NT2/D1 (cell line): ENCODE measurements around the gene PEX10.

Experiments
- DNase-seq: peaks from one replicate; pipeline ENCODE4 v3.0.0-alpha.2; 2011; ENCODE audit warnings: low read depth, low spot score
- H3K27me3 ChIP-seq: 2 replicates; pipeline ENCODE4 v1.6.0; 2011; ENCODE audit warnings: mild to moderate bottlenecking; ENCODE audit not compliant: insufficient read length, insufficient read depth
- H3K36me3 ChIP-seq: 2 replicates; pipeline ENCODE4 v1.6.1; 2011; ENCODE audit warnings: mild to moderate bottlenecking, low read length, mixed read lengths; ENCODE audit not compliant: insufficient read depth, insufficient read length
- H3K4me1 ChIP-seq: 2 replicates; pipeline ENCODE4 v1.5.1; 2011; ENCODE audit not compliant: insufficient read depth, insufficient read length
- H3K4me3 ChIP-seq: 2 replicates; pipeline ENCODE4 v1.5.1; 2011; ENCODE audit warnings: low read depth; ENCODE audit not compliant: insufficient read length
- H3K9ac ChIP-seq: 2 replicates; pipeline ENCODE4 v1.6.0; 2011; ENCODE audit warnings: low read depth; ENCODE audit not compliant: insufficient read length
- H3K9me3 ChIP-seq: 2 replicates; pipeline ENCODE4 v1.5.1; 2011; ENCODE audit warnings: mild to moderate bottlenecking, low read length; ENCODE audit not compliant: insufficient read depth
- SUZ12 ChIP-seq: IDR thresholded peaks from 2 replicates; pipeline ENCODE4 v1.6.1; 2011; ENCODE audit not compliant: insufficient read length, insufficient read depth; ENCODE audit errors: extremely low read depth
- YY1 ChIP-seq: IDR thresholded peaks from 2 replicates; pipeline ENCODE4 v1.6.1; 2011; ENCODE audit not compliant: insufficient read length, insufficient read depth
- ZNF274 ChIP-seq: IDR thresholded peaks from 2 replicates; pipeline ENCODE4 v1.6.1; 2011; ENCODE audit warnings: mild to moderate bottlenecking, low read depth, low read length

PEX10 gene

GRCh38 chr1:2415801-2416208, 3.4 kb upstream of the PEX10 start:
- no peak overlapping the region for H3K9ac ChIP-seq
- no peak for DNase-seq

DNA sequence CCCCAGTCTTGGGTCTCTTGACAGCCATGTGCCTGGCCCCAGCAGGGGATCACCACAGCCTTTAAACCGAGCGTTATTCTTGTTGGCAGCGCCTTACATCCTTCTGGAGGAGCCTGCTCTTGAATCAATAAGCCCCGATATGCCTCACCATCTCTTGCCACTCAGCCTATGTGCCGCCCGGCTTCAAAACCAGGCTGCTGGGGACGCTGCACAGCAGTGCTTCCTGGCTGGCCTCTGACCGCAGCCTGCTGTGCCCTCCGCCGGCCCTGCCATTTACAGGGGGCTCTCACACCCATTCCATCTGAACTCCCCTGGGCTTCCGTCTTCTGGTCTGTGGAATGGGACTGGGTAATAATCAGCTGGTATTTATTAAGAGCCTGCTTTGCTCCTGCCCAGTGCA, 3.0 kb upstream of the PEX10 start:
- no peak overlapping the region for H3K4me3 ChIP-seq
- no peaks in the 10 kb centered on the region for H3K27me3 ChIP-seq
- H3K9ac ChIP-seq: no peak overlapping the region
- peaks cover 8% of the 10 kb centered on the region for H3K4me1 ChIP-seq
- DNase-seq: no peak
- peaks cover 1% of the 10 kb centered on the region for H3K36me3 ChIP-seq
- no peaks in the 10 kb centered on the region for H3K9me3 ChIP-seq
- TF ChIP-seq ZNF274: no peak
- TF ChIP-seq SUZ12: no peak
- no peak for TF ChIP-seq YY1

More at GRCh38 chr1:2415801-2416208, 3.4 kb upstream of the PEX10 start:
- no peaks in the 10 kb centered on the region for H3K36me3 ChIP-seq
- no peaks in the 10 kb centered on the region for H3K9me3 ChIP-seq
- no peak for TF ChIP-seq ZNF274
- no peak for TF ChIP-seq SUZ12
- no peak for TF ChIP-seq YY1
- H3K4me3 ChIP-seq: no peak overlapping the region
- H3K27me3 ChIP-seq: no peaks in the 10 kb centered on the region
- peaks cover 8% of the 10 kb centered on the region for H3K4me1 ChIP-seq

GRCh38 chr1:2414297-2414958, 2.1 kb upstream of the PEX10 start:
- no peaks in the 10 kb centered on the region for H3K9me3 ChIP-seq
- H3K4me1 ChIP-seq: peaks cover 8% of the 10 kb centered on the region
- H3K36me3 ChIP-seq: peaks cover 10% of the 10 kb centered on the region
- peak overlapping the region; percentile 50 for H3K9ac ChIP-seq
- H3K4me3 ChIP-seq: peak overlapping the region; percentile 9
- DNase-seq: peak; percentile 43
- no peaks in the 10 kb centered on the region for H3K27me3 ChIP-seq
- TF ChIP-seq ZNF274 (no peak), YY1 (no peak), SUZ12 (no peak)

DNA sequence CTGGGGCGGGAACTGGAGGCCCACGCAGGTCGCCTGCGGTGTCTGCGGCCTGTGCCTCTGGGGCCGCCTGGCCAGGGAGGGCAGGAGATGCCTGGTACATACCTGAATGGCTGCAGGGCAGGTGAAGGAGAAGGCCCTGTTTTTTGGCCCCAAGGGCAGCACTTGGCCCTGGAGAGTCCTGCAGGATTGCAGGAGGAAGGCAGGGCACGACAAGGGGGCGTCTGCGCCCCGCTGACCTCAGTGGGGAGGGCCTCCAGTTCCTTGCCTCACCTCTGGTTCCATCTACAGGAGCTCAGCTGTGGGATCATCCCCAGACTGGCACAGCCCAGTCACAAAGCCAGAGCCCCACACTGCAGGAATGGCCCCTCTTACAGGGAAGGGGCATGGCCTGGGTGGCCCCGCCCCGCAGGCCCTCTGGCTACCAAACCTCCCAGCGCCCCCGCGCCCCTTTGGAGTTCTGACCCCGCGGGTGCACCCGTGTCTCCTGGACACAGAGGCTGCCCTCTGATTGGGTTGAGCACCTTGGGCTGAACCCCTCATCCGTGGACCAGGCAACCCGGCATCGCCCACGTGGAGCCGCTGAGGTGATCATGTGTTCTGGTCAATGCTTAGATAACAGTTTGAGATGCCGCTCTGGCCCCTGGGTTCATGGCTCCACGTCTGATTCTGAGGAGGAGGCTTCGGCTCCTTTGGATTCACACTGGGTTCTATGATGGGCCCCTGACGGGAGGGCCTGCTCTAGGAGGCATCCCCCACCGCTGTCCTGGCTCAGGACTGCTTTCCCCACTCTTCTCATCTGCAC, 1.3 kb upstream of the PEX10 start:
- TF ChIP-seq YY1: no peak
- no peak for TF ChIP-seq SUZ12
- no peak for TF ChIP-seq ZNF274

GRCh38 chr1:2412773-2413494, 570 bp upstream of the PEX10 start:
- no peak for DNase-seq
- Histone ChIP-seq H3K4me1 (peaks cover 8% of the 10 kb centered on the region), H3K9ac (peak overlapping the region; percentile 94), H3K36me3 (peaks cover 25% of the 10 kb centered on the region), H3K27me3 (no peaks in the 10 kb centered on the region), H3K4me3 (peak overlapping the region; percentile 82), H3K9me3 (no peaks in the 10 kb centered on the region)
- TF ChIP-seq SUZ12 (no peak), YY1 (no peak), ZNF274 (no peak)

More for the DNA sequence above, 1.3 kb upstream of the PEX10 start:
- no peak for DNase-seq
- Histone ChIP-seq H3K27me3 (no peaks in the 10 kb centered on the region), H3K4me1 (peaks cover 8% of the 10 kb centered on the region), H3K4me3 (peak overlapping the region; percentile 82), H3K36me3 (peaks cover 18% of the 10 kb centered on the region), H3K9ac (peak overlapping the region; percentile 94), H3K9me3 (no peaks in the 10 kb centered on the region)

- DNase-seq: no peak
- Histone ChIP-seq H3K9me3 (no peaks in the 10 kb centered on the region), H3K4me1 (peaks cover 5% of the 10 kb centered on the region), H3K4me3 (peak overlapping the region; percentile 91), H3K9ac (peak overlapping the region; percentile 94), H3K27me3 (no peaks in the 10 kb centered on the region), H3K36me3 (peaks cover 34% of the 10 kb centered on the region)
- TF ChIP-seq YY1 (no peak), ZNF274 (no peak), SUZ12 (no peak)
Observed at GRCh38 chr1:2411801-2412394, 466 bp downstream of the PEX10 start.
